Neural crest cell (in vitro differentiated cells): Measurements from ENCODE around the gene TK1. TPM values are rescaled to one million over a fixed set of nuclear protein-coding genes. Genes with fewer than 3 reads are reported as not detected.

Experiments
- DNase-seq: peaks from one replicate; pipeline ENCODE4 v3.0.0; 2021; ENCODE audit warnings: low read depth, mixed read lengths, low spot score
- H3K27ac Mint-ChIP-seq: one replicate; pipeline ENCODE4 v1.8.0; 2021; ENCODE audit warnings: mild to moderate bottlenecking, mixed read lengths; ENCODE audit not compliant: unreplicated experiment
- H3K27me3 Mint-ChIP-seq: 2 replicates; pipeline ENCODE4 v1.8.0; 2021; ENCODE audit warnings: low read depth, mild to moderate bottlenecking, mixed read lengths
- H3K36me3 Mint-ChIP-seq: 2 replicates; pipeline ENCODE4 v1.8.0; 2021; ENCODE audit warnings: low read depth, mild to moderate bottlenecking, mixed read lengths
- H3K4me1 Mint-ChIP-seq: 2 replicates; pipeline ENCODE4 v1.8.0; 2021; ENCODE audit warnings: mixed read lengths
- H3K4me3 Mint-ChIP-seq: one replicate; pipeline ENCODE4 v1.8.0; 2021; ENCODE audit warnings: mild to moderate bottlenecking, mixed read lengths
- H3K9me3 Mint-ChIP-seq: 2 replicates; pipeline ENCODE4 v1.8.0; 2021; ENCODE audit warnings: mixed read lengths
- total RNA-seq: library from RNA; stranded (reverse); gene quantifications from 2 replicates; pipeline ENCODE4 v1.2.1, GENCODE V29; 2021
- TF ChIP-seq, protein P1 (sequence below): fragments of 200-600 bp; sonication (generic); conservative IDR thresholded peaks from 2 replicates; pipeline ENCODE4 v1.5.0; 2021; ENCODE audit warnings: antibody characterized with exemption, mild to moderate bottlenecking

TK1 gene
- total RNA-seq, 1 donor from 2014 or later = 53.9 TPM

DNA sequence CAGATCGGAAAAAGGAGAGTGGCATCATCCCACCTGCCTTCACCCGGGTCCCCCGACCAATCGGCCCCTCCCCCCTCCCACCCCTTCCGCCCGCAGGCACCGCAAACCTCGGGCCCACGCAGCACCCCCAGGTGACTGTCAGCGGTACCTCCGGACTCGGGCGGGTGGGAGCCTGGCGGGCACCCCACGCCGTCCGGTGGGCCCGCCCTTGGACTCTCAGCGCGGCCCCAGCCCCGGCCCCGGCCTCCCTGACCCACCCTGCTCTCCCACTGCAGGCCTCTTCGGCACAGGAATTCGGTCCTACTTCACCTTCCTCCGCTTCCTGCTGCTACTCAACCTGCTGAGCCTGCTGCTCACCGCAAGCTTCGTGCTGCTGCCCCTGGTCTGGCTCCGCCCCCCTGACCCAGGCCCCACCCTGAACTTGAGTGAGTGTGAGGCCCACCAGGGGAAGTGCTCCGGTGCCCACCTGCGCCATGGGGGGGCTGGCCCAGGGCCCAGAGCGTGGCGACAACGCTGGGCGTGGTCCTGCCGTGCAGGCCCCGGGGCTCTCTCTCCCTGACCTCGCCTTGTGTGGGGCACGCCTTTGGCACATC is 54.7 kb downstream of the TK1 start:
- no peaks in the 10 kb centered on the region for H3K36me3 Mint-ChIP-seq
- no peak for DNase-seq
- no peaks in the 10 kb centered on the region for H3K9me3 Mint-ChIP-seq
- H3K27ac Mint-ChIP-seq = no peak overlapping the region
- no peak overlapping the region for H3K4me3 Mint-ChIP-seq
- peaks cover 23% of the 10 kb centered on the region for H3K4me1 Mint-ChIP-seq
- TF ChIP-seq, protein P1, sequence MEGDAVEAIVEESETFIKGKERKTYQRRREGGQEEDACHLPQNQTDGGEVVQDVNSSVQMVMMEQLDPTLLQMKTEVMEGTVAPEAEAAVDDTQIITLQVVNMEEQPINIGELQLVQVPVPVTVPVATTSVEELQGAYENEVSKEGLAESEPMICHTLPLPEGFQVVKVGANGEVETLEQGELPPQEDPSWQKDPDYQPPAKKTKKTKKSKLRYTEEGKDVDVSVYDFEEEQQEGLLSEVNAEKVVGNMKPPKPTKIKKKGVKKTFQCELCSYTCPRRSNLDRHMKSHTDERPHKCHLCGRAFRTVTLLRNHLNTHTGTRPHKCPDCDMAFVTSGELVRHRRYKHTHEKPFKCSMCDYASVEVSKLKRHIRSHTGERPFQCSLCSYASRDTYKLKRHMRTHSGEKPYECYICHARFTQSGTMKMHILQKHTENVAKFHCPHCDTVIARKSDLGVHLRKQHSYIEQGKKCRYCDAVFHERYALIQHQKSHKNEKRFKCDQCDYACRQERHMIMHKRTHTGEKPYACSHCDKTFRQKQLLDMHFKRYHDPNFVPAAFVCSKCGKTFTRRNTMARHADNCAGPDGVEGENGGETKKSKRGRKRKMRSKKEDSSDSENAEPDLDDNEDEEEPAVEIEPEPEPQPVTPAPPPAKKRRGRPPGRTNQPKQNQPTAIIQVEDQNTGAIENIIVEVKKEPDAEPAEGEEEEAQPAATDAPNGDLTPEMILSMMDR = no peak
- peaks cover 35% of the 10 kb centered on the region for H3K27me3 Mint-ChIP-seq

DNA sequence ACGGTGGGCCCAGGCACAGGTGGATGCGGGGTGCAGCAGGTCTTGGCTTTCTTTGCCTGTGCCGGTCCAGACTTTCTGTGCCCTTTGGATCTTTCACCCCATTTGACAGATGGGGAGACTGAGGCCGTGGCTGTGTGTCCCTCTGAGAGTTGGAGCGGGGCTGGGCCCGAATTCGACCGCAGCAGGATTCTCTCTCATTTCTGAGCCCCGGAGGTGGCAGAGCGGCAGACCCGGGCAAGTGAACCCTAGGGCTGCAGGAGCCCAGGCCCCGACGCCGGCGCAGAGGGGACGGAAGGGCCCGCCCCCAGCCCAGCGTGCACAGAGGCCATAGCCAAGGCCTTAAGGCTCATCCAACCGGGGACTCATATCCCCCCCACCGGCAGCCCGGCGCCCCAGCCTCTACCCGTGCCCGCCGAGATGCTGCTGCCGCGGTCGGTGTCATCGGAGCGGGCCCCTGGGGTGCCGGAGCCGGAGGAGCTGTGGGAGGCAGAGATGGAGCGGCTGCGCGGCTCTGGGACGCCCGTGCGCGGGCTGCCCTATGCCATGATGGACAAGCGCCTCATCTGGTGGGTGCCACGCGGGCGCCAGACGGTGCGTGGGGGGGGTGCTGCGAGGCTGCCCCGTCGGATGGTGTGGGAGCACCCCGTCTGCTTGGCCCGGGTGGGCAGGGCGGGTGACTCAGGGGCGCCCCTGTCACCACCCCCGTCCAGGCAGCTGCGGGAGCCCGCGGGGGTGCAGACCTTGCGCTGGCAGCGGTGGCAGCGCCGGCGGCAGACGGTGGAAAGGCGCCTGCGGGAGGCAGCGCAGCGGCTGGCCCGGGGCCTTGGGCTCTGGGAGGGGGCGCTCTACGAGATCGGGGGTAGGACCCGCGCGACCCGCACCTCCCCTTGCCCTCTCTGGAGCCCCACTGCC is 55.4 kb downstream of the TK1 start:
- Mint-ChIP-seq H3K4me1 (peaks cover 27% of the 10 kb centered on the region), H3K27me3 (peaks cover 37% of the 10 kb centered on the region), H3K36me3 (no peaks in the 10 kb centered on the region), H3K9me3 (no peaks in the 10 kb centered on the region), H3K27ac (no peak overlapping the region), H3K4me3 (no peak overlapping the region)
- no peak for DNase-seq
- TF ChIP-seq, protein P1 = no peak

DNA sequence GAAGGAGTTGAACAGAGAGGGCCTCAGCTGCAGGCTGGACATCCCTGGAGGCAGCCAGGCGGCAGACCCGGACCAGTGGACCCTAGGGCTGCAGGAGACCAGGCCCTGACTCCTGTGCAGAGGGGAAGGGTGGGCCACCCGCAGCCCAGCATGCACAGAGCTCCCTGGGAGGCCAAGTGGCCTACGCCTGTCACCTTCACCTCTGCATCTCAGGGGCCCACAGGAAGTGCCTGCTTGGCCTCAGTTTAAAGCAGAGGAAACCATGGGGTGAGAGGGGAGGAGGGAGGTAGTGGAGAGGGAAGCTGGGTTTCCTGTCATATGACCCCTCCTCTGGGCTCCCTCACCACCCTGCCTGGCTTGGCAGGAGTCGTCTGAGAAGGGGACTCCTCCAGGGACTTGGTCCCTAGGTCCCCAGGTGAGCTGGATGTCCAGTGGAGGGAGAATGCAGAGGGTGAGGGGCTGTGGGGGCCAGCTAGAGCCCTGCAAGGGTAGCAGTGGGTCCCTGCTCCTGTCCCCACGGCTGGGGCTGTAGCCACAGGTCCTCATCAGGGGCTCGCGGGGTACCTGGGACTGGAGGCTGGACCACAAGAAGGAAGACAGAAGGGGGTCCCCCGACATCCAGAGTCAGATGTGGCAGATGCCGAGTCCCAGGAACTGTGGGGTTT is 56.3 kb downstream of the TK1 start, which contains the start of gene TMC8:
TSS of gene TMC8 (plus strand) at position 335 of the 665 bp plus-strand sequence. CDS start 818 bp downstream, outside the sequence.
- Mint-ChIP-seq H3K4me3 (peak within 1 kb of the TSS; percentile 55), H3K36me3 (no peaks in the 10 kb centered on the region), H3K27me3 (peaks cover 36% of the 10 kb centered on the region), H3K9me3 (no peaks in the 10 kb centered on the region), H3K27ac (no peak within 1 kb of the TSS), H3K4me1 (peaks cover 30% of the 10 kb centered on the region)
- TF ChIP-seq, protein P1 = no peak
- no peak for DNase-seq

DNA sequence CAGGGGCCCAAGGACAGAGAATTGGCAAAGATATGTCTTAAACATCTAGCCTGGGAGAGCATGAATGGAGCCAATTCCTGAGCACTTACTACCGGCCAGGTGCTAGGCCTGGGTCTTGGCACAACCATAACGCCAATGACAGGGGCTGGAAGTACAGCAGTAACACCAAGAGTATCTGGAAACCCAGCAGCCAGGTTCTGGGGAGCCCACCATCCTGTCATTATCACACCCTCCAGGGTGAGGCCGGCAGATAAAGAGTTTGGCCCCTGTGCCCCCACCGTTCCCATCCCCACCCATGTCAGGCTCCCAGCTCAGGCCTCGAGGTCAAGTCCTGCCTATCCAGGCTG is 56.8 kb downstream of the TK1 start:
- Mint-ChIP-seq H3K27me3 (peaks cover 34% of the 10 kb centered on the region), H3K9me3 (no peaks in the 10 kb centered on the region), H3K4me3 (peak overlapping the region; percentile 55), H3K36me3 (no peaks in the 10 kb centered on the region), H3K27ac (no peak overlapping the region), H3K4me1 (peaks cover 30% of the 10 kb centered on the region)
- DNase-seq = no peak
- TF ChIP-seq, protein P1 = no peak

DNA sequence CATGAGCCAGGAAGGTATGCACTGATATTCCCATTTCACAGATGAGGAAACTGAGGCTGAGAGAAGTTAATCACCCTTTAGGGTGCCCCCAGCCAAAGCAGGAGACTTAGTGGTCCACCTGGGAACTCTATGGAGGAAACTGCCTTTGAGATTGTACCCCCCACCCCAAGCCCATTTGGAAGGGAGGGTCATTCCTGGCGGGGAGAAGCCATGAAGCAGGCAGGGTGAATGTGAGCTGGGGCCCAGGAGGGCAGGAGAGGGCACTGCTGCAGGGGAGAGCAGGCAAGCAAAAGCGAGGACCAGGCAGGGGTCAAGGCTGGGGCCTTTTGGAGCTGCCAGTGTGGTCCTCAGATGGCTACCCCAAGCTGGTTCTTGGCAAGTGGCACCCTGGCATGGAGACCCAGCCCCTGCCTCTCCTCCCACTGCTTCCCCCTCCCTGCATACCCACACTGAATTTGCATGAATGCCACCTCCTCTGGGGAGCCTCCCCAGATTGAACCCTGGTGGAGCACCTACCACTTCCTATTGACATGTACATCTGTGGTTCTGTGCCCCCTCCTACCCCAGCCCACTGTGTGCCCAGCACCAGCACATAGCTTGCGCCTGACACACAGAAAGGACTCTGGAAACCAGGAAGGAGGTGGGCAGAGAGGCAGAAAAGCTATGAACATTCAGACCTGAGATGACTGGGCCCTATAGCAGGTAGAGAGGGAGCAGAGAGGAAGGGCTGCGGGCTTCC is 57.3 kb downstream of the TK1 start:
- no peak overlapping the region for H3K27ac Mint-ChIP-seq

More for the DNA sequence above, 57.3 kb downstream of the TK1 start:
- peaks cover 34% of the 10 kb centered on the region for H3K27me3 Mint-ChIP-seq
- TF ChIP-seq, protein P1 = no peak
- H3K4me1 Mint-ChIP-seq = peaks cover 30% of the 10 kb centered on the region
- H3K9me3 Mint-ChIP-seq = no peaks in the 10 kb centered on the region
- DNase-seq = no peak
- no peaks in the 10 kb centered on the region for H3K36me3 Mint-ChIP-seq
- peak overlapping the region; percentile 92 for H3K4me3 Mint-ChIP-seq
